Activated naive CD8-positive, alpha-beta T cell treated with anti-CD3 and anti-CD28 coated beads, Interleukin-2, amount 50 U/mL, for 16 hours (primary cell): ENCODE data around the gene NEDD4L.

ENCODE experiments used
- DNase-seq: peaks from one replicate; pipeline ENCODE4 v3.0.0-alpha.2; 2020; ENCODE audit warnings: low read depth, low spot score

The NEDD4L gene

DNA sequence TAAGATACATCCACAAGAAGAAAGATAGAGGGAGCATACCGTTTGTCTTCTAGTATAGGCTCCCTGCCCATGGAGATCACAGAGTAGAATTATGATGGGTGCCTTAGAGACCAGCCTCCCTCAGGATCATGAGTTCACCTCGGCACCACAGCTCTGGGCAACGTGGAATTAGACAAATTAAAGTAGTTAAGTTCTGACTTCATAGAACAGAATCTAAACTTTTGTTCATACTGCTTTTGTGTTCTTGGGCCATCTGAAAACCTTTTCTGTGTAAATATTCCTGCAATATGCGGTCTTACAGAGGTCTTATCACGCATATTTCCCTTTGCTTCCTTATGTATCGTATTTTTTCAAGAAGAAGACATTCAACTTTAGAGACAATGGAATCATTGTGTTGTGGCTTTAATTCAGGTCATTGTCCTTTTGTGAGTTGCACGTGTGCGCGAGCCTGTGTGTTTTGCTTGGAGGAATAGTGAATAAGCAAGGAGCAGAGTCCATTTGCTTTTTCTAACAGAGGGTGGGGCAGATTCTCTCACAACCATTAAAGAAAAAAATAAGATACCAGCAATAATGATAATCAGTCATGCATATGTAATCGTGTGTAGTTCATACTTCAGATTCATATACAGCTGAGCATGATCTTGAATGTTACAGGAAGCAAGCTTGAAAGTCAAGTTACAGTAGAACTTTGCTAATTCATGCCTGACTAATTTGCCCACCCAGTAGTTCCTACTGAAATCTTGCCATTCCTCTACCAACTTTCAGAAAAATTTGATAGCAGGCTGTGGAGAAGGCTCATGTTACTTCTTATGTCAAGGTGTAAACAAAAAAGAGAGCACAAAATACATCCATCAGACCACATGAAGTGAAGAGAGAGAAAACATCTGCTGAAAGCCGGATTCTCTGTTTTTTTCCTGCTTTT, 243.6 kb downstream of the NEDD4L start:
- DNase-seq = no peak

DNA sequence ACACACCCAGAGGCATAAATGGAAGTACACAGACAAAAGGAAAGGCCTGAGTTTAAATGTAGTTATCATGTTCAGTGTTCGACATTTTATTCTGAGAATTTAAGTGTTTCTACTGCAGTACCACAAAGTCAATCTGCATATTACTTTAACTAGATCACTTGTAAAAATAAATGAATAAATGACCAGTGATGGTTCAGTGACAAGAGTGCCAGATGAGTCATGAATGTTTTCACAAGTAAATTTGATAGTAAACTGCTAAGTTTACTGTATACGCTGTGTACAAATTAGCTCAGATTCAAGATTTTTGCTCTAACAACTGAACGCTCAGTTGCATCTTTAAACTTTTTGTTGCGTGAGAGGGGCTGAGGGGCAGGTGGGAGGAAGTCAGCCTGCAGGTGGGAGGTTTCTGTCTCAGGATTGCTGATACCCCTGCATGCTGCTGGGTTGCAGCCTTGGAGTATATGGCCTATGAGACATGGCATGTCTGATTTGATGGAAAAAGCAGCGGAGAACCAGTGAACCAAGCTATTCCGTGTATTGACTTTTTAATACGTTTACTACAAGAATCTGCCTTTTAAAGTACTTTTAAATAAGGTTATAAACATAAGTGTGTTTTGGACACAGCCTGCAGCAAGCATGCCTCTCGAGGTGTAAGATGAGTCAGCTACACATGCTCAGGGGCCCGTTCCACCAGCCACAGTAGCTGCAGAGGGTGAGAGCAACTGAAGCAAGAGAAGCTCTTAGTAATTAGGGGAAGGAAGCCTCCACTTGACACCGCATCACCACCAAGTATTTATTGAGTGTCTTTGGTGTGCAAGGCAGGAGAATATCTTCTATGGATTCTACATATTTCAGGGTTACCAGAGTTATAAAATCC, 245.1 kb downstream of the NEDD4L start:
- DNase-seq = no peak

DNA sequence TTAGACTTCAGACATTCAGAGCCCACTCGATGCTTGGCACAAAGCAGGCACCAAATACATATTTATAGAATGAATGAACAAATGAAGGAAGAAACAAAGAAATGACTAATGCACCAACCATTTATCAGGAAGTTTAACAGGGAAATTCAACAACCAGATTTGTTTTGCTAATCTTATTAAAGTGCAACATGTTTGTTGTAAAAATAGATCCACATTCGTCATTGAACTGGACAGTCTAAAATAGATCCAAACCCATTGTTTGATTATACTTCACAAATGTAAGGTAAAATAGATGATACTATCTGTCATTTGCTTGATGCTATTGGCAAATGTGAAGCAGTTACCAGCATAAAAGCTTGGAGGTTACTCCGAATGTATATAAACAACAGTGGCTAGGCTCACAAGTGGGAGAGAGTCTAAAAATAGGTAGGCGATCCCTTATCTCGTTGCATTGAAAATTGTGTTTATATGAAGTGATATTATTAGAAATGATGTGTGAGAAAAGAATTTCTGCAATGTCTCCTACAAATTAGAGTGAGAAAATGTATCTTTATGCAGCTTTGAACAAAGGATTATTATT, 246.2 kb downstream of the NEDD4L start:
- DNase-seq = no peak

DNA sequence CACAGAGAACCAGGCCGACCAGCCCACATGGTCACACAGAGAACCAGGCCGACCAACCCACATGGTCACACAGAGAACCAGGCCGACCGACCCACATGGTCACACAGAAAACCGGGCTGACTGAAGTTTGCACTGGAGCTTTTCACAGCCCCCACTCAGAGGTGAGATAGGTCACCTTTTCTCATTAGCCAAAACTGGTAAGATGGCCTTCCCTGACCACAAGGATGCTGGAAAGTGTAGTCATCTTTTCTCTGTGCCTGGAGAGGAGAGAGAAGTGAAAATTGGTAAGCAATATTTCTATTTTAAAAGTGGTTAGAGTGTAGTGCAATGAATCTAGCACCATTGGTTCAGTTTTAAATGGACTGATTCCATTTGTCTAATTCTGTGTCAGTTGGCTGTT, 247.1 kb downstream of the NEDD4L start:
- no peak for DNase-seq

DNA sequence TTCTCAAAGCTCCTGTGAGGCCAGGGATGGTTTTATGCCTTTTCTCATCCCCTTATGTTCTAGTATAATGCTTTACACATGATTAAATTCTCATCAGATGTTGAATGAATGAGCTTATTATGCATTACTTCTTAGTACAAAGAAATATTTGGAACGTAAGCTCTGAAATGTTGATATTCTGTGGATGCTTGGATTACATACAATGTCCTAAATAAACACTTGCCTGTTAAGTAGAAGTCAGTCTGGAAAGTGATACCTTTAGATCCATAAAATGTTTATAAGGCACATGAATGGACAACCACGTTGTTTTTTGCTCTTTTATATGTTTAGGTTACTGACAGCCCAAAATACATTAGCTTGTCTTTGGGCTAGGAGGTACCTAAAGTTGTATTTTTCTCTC, 248.6 kb downstream of the NEDD4L start:
- DNase-seq = no peak

DNA sequence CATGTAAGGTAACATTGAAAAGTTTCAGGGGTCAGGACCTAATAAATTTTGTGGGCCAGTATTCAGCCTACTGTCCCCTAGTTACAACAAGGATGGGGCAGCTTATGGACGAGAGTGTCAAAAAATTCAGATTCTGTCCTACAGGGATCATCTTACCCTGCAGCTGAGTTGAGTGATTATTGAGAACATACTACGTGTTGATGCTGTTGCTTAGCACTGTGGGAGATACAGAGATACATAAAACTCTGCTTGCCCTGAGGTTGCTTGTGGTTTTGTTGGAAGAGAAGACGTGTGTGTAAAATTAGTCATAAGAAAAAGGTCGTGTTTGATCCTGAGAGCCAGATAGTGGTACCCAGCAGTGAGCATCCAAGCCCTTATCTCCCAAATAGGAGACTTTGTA, 253.2 kb downstream of the NEDD4L start:
- DNase-seq = no peak

DNA sequence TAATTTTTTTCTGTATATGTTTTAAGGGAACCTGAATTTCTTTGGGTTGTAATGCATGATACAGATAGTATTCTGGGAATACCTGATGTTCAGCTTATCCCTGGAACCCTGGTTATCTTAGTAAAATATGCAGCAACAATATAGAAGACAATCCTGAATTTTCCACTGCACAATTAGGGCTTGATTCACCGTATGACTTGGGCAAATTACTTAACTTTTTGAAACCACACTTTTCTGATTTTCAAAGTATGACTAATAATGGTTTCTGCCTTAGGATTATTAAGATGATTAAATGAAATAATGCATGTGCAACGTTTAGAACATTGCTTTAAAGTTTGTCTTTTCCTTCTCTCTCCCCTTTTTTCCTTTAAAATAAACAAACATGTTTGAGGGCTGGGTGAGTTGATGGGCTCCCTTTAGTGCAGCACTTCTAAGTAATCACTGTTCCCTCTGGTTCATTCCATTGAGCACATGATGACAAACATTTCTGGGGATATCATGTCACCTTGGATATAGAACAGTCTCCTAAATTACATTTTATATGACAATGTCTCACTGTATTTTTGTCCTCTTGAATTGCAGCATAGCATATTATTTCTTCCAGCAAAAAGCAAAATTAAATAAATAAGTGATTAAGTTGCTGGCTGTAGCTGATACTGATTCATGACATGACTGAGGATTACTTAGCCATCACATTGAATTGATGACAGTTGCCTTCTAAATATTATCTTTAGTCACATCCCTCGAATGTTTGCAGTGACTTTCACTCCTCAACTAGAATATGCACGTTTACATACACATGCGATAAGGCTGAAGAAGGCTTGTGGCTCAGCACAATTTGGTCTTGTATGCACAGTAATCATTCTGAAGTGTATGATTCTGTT, 254.5 kb downstream of the NEDD4L start:
- no peak for DNase-seq

DNA sequence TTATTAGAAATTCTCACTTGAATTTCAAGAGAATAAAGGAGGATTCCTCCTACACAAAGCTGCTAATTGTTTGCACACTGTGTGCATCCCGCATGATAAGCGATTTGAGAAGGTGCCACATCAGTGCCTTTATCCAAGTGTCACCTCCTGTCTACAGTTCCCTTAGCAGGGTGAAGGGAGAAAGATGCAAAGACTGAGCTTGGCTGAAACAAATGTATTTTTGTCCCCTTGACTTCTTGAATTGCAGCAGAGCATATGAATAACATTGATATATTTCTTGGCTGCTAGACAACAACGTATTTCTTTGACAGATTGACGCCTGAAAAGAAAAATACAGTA, 255.1 kb downstream of the NEDD4L start:
- no peak for DNase-seq

DNA sequence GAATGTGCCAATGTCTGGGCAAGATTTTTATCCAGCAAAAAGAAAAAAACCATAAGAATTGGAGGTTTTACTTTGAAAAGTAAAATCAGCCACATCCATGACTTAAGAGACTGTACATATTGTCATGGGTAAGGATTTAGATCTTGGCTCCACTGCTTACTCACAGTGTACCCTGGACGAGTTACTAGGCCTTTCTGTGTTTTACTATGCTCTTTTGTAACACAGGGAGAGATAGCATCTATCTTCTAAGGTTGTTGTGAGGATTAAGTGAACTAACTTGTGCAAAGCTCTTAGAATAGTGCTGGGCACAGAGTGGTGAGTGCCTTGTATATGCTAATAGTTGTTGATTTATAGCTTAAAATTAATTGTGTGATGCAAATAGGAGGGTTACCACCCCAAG, 255.9 kb downstream of the NEDD4L start:
- no peak for DNase-seq

DNA sequence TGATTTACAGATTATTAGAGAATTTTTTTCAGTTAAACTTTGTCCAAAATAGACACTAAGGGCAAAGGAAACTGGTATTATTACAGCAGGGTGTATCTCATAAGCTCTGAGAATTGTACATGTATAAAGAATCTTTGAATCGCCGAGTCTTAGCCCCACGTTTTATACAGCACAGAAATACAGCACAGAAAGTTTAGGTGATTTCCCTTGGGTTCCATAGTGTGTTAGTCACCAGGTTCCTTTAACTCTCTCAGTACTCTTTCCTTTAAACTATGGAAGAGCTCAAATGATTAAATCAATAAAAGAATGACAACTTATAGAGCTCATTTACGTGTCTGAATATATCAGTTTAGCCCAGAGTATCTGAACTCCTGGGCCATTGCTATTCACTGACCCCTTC, 256.8 kb downstream of the NEDD4L start:
- DNase-seq = no peak

DNA sequence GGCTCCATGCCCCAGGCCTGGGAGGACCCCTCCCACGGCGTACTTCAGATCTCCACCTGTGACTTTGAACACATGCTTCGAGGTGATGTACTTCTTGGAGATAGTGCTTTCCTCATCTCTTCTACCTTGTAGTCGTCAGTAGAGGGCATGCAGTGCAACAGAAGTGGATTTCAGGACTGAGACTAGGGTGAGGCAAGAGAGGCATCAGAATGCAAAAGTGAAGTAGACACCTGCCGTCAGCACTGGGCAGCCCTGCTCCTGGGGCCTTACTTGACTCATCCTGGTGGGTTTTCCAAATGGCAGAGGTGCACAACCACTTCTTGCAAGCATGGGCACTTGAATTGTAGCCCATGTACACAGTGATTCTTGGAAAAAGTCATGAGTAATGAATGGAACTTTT, 258.8 kb downstream of the NEDD4L start:
- DNase-seq = no peak

DNA sequence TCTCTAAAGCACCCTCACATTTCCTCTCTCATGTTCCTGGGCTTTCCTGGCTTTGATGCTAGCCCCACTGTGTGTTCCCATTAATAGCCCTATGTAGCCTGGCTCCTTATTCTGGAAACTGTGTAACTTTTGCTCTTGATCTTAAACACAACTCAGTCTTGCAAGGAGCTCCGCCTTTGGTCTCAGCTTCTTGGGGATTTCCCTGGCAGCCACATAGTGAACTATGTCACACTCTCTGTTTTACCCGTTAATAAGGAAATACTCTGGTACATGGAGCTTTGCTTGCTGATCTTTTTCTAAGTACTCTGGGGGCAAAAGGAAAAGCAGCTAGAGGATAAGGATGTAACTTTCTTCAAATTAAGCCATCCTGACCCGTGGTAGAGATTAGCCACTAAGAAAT, 259.3 kb downstream of the NEDD4L start:
- DNase-seq = no peak

DNA sequence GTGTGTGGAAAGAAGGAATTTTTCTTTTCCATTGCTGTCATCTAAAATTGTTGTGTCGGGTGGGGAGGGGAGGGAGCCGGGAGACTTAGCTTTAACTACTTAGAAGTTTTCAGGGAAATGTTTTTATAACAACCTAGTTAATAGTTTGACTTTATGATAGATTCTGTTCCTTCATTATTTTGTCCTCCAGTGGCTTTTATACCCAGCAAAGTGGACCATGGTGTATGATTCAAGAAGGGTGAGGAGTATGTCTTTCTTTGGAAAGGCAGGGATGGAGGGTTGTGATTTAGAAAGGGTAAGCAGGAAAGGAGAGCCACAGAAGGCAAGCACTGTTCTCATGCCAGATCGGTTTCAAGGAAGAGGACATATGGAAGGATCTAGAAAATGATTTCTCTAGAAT, 261.8 kb downstream of the NEDD4L start:
- no peak for DNase-seq

DNA sequence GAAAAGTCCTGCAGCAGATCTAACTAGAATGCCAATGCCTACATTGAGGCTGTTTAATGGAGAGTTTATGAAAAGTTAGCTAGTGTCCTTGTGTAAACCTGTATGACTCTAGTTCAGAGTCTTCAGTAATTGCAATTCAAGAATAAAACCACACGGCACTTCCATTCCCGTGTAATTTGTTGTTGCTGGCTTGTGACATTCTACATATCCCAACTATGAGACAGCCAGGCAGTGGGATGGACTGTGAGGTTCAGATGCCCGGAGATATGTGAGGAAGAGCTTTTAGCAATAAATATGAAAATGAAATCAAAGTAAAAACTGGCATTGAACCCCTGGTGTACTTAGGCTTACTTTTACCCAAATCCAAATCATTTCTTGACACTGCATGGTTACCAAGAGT, 263.4 kb downstream of the NEDD4L start:
- DNase-seq = no peak

DNA sequence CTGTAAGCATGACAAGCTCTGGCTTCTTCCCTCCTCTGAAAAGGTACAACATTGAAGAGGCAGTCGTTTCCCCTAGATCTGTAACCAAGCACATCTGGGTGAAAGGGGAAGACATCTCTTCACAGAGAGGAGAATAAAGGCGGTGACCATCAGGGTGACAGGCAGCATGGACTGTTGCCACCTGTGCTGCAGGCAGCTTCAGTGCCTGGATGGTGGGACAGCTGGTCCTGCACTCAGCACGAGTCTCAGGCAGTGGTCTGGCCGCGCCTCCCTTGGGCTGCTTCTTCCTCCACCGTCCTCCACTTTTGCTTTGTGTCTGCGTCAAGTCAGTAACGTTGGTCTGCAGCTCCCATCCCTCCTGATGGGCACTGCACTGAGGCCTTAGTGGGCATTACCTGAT, 264.4 kb downstream of the NEDD4L start:
- no peak for DNase-seq

DNA sequence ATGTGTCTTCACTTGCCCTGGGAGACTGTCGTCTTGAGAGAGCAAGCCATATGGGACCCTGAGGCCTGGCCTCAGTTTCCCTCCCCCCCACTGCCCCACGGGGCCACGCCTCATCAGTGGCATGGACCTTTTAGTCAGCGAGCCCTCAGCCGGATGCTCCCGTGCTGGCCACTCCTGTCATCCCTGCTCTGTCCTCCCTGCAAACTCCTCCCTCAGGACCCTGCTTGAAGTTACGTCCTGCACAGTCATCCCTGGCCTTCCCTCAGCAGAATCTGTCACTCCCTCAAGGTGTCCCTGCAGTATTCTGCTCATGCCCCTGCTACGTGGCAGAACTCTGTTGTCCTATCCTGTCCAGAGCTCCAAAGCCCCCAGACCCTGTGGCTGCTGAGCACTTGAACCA, 265.1 kb downstream of the NEDD4L start:
- no peak for DNase-seq

DNA sequence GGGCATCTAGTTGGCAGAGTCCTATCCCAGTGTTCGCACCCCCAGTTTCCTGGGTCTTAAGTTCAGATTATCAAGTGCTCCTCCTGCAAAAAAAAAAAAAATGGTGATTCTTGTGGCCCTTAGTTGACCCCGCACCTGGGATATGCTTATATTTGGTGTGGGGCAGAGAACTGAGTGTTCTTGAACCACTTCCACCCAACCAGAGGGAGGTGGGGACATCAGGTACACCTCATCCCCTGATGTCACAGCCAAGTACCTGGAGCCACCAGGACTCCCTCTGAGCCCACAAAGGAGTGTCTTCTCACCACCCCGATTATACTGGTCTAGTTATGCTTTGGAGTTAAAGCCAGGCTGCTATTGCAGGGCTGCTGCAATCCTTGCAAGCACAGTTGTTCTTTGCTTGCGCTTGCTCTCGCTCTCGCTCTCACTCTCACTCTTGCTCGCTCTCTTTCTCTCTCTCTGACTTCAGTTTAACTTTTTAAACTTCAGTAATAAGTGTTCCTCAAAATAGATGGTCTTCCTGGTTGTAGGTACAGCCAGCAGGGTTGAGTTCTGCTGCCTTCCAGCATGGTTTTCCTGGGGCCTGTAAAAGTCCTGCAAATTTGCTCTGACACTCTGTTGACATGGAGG, 265.7 kb downstream of the NEDD4L start:
- no peak for DNase-seq

DNA sequence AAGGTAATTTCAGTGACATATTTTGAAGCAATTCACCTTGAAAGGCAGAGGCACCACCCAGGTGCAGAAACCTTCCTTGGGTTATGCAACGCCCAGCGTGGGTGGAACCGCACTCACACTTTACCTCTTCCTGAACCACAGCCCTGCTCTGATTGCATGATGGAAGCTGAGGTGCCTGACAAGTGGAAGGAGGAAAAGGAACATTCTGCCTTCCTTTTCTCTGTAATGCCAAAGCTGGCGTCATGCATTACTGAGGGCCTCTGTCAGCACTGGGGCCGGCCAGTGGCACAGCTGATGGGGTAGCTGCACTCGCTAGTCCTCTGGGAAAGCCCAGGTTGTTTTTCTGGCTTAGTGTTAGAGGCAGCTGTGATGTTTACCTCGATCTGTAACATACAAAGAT, 266.5 kb downstream of the NEDD4L start:
- DNase-seq = no peak

DNA sequence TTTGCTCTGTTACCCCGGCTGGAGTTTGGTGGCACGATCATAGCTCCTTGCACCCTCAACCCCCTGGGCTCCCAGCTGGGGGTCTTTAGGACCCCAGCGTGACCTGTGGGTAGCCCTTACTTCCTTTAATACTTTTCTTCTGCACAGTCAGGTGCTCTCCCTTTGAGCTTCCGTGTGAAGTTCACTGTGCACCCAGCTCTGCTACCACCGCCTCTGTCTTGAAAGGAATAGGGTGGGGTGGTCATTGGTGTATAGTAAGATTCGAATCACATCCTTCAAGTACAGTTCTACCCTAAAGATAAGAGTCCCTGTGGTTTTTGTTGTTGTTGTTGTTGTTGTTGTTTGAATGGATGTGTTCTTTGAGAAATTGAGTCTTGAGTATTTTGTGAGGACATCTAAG, 267.4 kb downstream of the NEDD4L start:
- no peak for DNase-seq

DNA sequence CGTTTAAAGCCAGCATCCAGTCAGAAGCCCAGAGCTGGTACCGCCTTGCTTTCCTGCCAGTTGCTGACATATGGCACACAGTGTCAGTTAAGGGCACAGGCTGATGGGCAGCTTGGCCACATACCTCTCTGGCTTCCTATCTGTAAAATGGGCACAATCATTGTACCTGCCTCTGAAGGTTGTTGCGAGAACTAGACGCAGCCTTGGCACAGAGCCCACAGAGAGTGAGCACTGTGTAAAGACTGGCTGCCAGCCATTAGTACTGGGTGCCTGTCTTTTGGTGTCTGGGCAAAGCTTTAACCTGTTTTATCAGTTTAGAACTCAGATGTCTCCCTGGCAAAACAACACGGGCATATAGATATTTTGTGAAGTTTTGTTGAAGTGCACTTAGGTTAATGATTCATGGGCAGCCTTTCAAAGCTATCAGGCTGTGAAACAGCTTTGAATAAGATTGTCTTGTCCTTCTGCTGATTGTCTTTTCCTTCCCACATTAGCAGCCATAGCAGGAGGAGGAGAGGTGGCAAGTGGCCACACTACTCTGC, 269.5 kb downstream of the NEDD4L start:
- no peak for DNase-seq

DNA sequence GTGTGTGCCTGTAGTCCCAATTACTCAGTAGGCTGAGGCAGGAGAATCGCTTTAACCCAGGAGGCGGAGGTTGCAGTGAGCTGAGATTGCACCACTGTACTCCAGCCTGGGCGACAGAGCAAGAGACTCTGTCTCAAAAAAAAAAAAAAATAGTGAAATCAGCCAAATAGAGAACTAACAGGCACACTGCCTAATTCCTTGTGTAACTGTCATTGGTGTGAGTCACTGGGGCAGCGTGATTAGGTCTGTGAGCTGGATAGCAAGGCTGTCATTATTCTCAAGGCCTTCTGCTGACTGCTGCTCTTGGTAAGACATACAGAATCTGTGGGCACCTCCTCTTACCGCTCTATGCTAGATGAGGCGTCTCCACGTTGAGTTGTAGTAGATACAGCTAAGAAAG, 270.3 kb downstream of the NEDD4L start:
- DNase-seq = no peak
